OCI-LY1 (cell line): ENCODE data around the gene CACNA1E.

Experiments used
- CTCF ChIP-seq: fragments of 200-600 bp; sonication (generic), shearing (Covaris generic); IDR thresholded peaks from 2 replicates; pipeline ENCODE4 v1.5.1; 2017; ENCODE audit warnings: mild to moderate bottlenecking, antibody characterized with exemption, low read length, moderate library complexity, mixed read lengths
- EZH2 ChIP-seq: fragments of 200-600 bp; sonication (generic), shearing (Covaris generic); IDR thresholded peaks from 2 replicates; pipeline ENCODE4 v1.8.0; 2017; ENCODE audit warnings: borderline replicate concordance, mixed run types, mild to moderate bottlenecking, antibody characterized with exemption, low read length, moderate library complexity, mixed read lengths

DNA sequence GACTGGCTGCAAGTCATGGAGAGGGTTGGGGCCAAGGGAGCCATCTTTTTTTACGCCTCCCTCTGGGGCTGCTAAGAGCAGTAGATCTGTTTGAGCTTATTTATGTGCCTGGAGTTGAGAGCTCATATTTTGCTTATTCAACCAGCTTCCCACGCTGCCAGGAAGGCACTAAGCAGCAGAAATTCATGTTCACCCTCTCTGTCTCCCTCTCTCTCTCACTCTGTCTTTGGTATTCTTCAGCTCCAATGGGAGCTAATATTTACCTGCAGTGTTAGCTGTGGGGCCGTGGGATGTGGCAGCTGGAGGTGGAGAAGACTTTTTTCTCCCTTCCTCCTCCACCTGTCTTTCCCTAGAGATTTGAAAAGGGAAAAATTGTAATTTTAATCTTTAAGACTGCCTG lies 26.8 kb upstream of the CACNA1E start:
- no peak for TF ChIP-seq EZH2
- TF ChIP-seq CTCF, result no peak
